Measurements from ENCODE around the gene CREB3L2. TPM values are rescaled to one million over a fixed set of nuclear protein-coding genes. Genes with fewer than 3 reads are reported as not detected.

The CREB3L2 gene
- polyA plus RNA-seq, 3 donors: 6.9 to 12.9 (median 11.9) TPM

- no peak for DNase-seq
- Histone ChIP-seq H3K9me3 (replicated peaks in 1 of 2; ENCODE audit: control insufficient read depth in 1 of 2, insufficient read depth in 1 of 2, low read length in 2 of 2) (no peaks in the 10 kb centered on the region), H3K4me1 (ENCODE audit: control insufficient read depth in 1 of 2, insufficient read depth in 2 of 2, low read length in 2 of 2) (no peaks in the 10 kb centered on the region), H2AFZ (ENCODE audit: insufficient read depth, low read depth, low read length, poor library complexity, severe bottlenecking) (no peak overlapping the region), H3K4me2 (replicated peaks; ENCODE audit: extremely low read depth, low read length, poor library complexity, severe bottlenecking) (no peak overlapping the region), H3K79me2 (ENCODE audit: insufficient read depth, low read length) (peaks cover 48% of the 10 kb centered on the region), H3K27me3 (ENCODE audit: control insufficient read depth in 2 of 2, insufficient read depth in 2 of 2, low read length in 2 of 2) (no peaks in the 10 kb centered on the region), H4K20me1 (ENCODE audit: insufficient read depth, low read length) (no peaks in the 10 kb centered on the region), H3K4me3 (replicated peaks in 1 of 3; ENCODE audit: low read depth in 2 of 3, low read length in 3 of 3) (no peak overlapping the region), H3K36me3 (replicated peaks in 1 of 2; ENCODE audit: control insufficient read depth in 1 of 2, insufficient read depth in 2 of 2, low read length in 2 of 2) (no peaks in the 10 kb centered on the region), H3K9ac (ENCODE audit: insufficient read depth, low read length, poor library complexity, severe bottlenecking) (no peak overlapping the region), H3K27ac (ENCODE audit: low read depth in 1 of 2, low read length in 2 of 2) (no peak overlapping the region)
- no peak overlapping the region for H3K27ac Mint-ChIP-seq
- peaks cover 19% of the 10 kb centered on the region in 2 donors for H3K36me3 Mint-ChIP-seq
- intact Hi-C loops (cut with micrococcal nuclease): loop anchor here in 1 of 2 donors (10.0 kb wide), 1 partner anchor 61 kb away; the partner anchor contains the start of gene CREB3L2
- WGBS (ENCODE audit: insufficient coverage): 100% methylated on average over 4 of the region's 6 CpGs
- H3K4me3 Mint-ChIP-seq: no peak overlapping the region
- peaks cover 11% of the 10 kb centered on the region for H3K4me1 Mint-ChIP-seq
- H3K27me3 Mint-ChIP-seq (ENCODE audit: low read depth in 3 of 3): peaks cover 0 to 2% (median 0%) of the 10 kb centered on the region in 3 donors
- no peaks in the 10 kb centered on the region for H3K9me3 Mint-ChIP-seq
- TF ChIP-seq CTCF (IDR thresholded peaks at IDR 0.05): no peak
These were observed 57.7 kb downstream of the CREB3L2 start for GRCh38 chr7:137944168-137944567.

DNA sequence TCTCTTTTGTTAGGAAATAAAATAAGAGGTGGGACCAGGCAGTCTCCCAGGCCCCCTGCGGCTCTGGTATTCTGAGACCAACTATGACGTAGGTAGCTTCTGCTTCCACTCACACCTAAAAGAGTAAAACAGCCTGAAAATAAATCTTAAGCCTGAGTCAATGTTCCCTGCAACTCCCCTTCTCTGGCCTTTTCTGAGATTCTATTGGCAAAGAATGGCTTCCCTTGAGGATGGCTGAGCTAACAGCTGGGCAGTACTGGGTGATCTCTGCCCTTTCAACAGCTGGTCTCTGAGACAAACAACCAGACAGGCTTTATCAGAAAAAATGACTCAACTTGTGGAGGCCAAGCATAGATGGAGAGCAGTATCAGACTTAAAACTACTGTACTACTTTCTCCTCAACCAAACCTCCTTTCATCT lies 58.7 kb downstream of the CREB3L2 start:
- no peak for DNase-seq
- peaks cover 11% of the 10 kb centered on the region for H3K4me1 Mint-ChIP-seq
- Histone ChIP-seq H3K4me3 (replicated peaks in 1 of 3; ENCODE audit: low read depth in 2 of 3, low read length in 3 of 3) (no peak overlapping the region), H3K36me3 (replicated peaks in 1 of 2; ENCODE audit: control insufficient read depth in 1 of 2, insufficient read depth in 2 of 2, low read length in 2 of 2) (no peaks in the 10 kb centered on the region), H3K9ac (ENCODE audit: insufficient read depth, low read length, poor library complexity, severe bottlenecking) (no peak overlapping the region), H3K4me1 (ENCODE audit: control insufficient read depth in 1 of 2, insufficient read depth in 2 of 2, low read length in 2 of 2) (no peaks in the 10 kb centered on the region), H3K27ac (ENCODE audit: low read depth in 1 of 2, low read length in 2 of 2) (no peak overlapping the region), H3K9me3 (replicated peaks in 1 of 2; ENCODE audit: control insufficient read depth in 1 of 2, insufficient read depth in 1 of 2, low read length in 2 of 2) (no peaks in the 10 kb centered on the region), H3K79me2 (ENCODE audit: insufficient read depth, low read length) (peaks cover 49% of the 10 kb centered on the region), H4K20me1 (ENCODE audit: insufficient read depth, low read length) (no peaks in the 10 kb centered on the region), H2AFZ (ENCODE audit: insufficient read depth, low read depth, low read length, poor library complexity, severe bottlenecking) (no peak overlapping the region), H3K4me2 (replicated peaks; ENCODE audit: extremely low read depth, low read length, poor library complexity, severe bottlenecking) (no peak overlapping the region), H3K27me3 (ENCODE audit: control insufficient read depth in 2 of 2, insufficient read depth in 2 of 2, low read length in 2 of 2) (no peaks in the 10 kb centered on the region)
- TF ChIP-seq CTCF (IDR thresholded peaks at IDR 0.05): no peak
- intact Hi-C loops (cut with micrococcal nuclease): loop anchor here in 1 of 2 donors (10.0 kb wide), 1 partner anchor 62 kb away; the partner anchor contains the start of gene CREB3L2
- H3K27me3 Mint-ChIP-seq (ENCODE audit: low read depth in 3 of 3): peaks cover 0 to 2% (median 0%) of the 10 kb centered on the region in 3 donors
- H3K36me3 Mint-ChIP-seq: peaks cover 17 to 19% of the 10 kb centered on the region in 2 donors
- no peak overlapping the region for H3K4me3 Mint-ChIP-seq
- H3K27ac Mint-ChIP-seq: no peak overlapping the region
- no CpG with 5 or more reads among the region's 2 CpGs for WGBS (ENCODE audit: insufficient coverage)
- no peaks in the 10 kb centered on the region for H3K9me3 Mint-ChIP-seq

Data from CD14-positive monocyte (primary cell).